Muscle of leg (tissue), 11 donors: ENCODE measurements around the gene RUSF1. TPM values are rescaled to one million over a fixed set of nuclear protein-coding genes. Genes with fewer than 3 reads are reported as not detected.
"Not testable (repeated sequence)": the region's sequence is repeated elsewhere in the genome, so short reads cannot be mapped to it uniquely, and the experiment has no call there.

Experiments
- DNase-seq: peaks from one replicate; pipeline ENCODE4 v3.0.0; 2013
- H3K27ac ChIP-seq: one replicate; pipeline ENCODE4 v1.5.1; 2013; ENCODE audit warnings: mild to moderate bottlenecking, low read length, control low read depth
- H3K27me3 ChIP-seq: one replicate; pipeline ENCODE4 v1.6.1; 2013; ENCODE audit warnings: low read length; ENCODE audit not compliant: control insufficient read depth, insufficient read depth
- H3K36me3 ChIP-seq: one replicate; pipeline ENCODE4 v1.6.1; 2013; ENCODE audit warnings: low read length; ENCODE audit not compliant: control insufficient read depth, insufficient read depth
- H3K4me1 ChIP-seq: one replicate; pipeline ENCODE4 v1.6.1; 2013; ENCODE audit warnings: low read length; ENCODE audit not compliant: control insufficient read depth, insufficient read depth
- H3K4me3 ChIP-seq: one replicate; pipeline ENCODE4 v1.5.1; 2013; ENCODE audit warnings: low read length, control low read depth
- H3K9me3 ChIP-seq: replicated peaks from 2 replicates; pipeline ENCODE4 v1.6.1; 2013; ENCODE audit warnings: low read depth, low read length; ENCODE audit not compliant: control insufficient read depth
- whole genome bisulfite sequencing: methylation state at CpG from one replicate; pipeline ENCODE4 v1.1.5; 2013; ENCODE audit warnings: missing lambda C conversion rate; ENCODE audit not compliant: insufficient coverage; 5-methylcytosine and 5-hydroxymethylcytosine counted together
- polyA plus RNA-seq, 8 donors: library from polyadenylated mRNA; unstranded; fragments of 120-200 nt; gene quantifications; one replicate each; pipeline versions ENCODE4 v1.2.1 to v1.2.3, GENCODE V29; 2013; ENCODE audit warnings: inconsistent platforms in 1 of 8, low replicate concordance in 1 of 8; ENCODE audit not compliant: insufficient read length in 8 of 8, insufficient read depth in 1 of 8
- total RNA-seq: library from RNA; stranded (reverse); fragments of 120-200 nt; gene quantifications from one replicate; pipeline ENCODE4 v1.2.4, GENCODE V29; 2013

The RUSF1 gene
- total and polyA plus RNA-seq, 9 donors, result 34.7 to 57.8 (median 49.4) TPM

- no peaks in the 10 kb centered on the region for H3K9me3 ChIP-seq
- WGBS, result 60% methylated on average over 1 of the region's 2 CpGs
- no peak overlapping the region for H3K4me3 ChIP-seq
- peaks cover 14% of the 10 kb centered on the region for H3K4me1 ChIP-seq
- no peak for DNase-seq
- H3K27ac ChIP-seq, result no peak overlapping the region
- peaks cover 49% of the 10 kb centered on the region for H3K27me3 ChIP-seq
- H3K36me3 ChIP-seq, result no peaks in the 10 kb centered on the region
These were observed 23.9 kb upstream of the RUSF1 start for GRCh38 chr16:31532120-31532519.

GRCh38 chr16:31531096-31531495 is 22.9 kb upstream of the RUSF1 start:
- Histone ChIP-seq H3K27ac (no peak overlapping the region), H3K4me3 (no peak overlapping the region), H3K36me3 (no peaks in the 10 kb centered on the region), H3K9me3 (no peaks in the 10 kb centered on the region), H3K27me3 (peaks cover 42% of the 10 kb centered on the region), H3K4me1 (peaks cover 14% of the 10 kb centered on the region)
- 100% methylated on average over 1 of the region's 1 CpG for WGBS
- no peak for DNase-seq

DNA sequence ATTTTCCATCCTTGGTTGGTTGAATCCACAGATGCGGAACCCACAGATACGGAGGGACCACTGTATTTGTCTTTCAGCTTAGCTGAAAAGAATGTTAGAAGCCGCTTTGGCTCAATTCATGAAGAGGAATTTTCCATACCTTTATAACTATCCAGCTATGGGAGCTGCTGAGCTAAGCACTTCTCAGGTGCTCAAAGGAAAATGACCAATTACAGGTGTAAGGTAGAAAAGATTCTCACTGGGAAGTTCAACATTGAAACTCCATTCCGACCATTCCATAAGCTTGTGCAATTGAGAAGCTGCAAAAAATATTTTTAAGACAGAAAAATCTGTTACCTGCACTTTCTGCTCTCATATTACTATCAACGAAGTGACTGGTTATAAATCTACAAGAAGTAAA is 22.2 kb upstream of the RUSF1 start:
- Histone ChIP-seq H3K27me3 (peaks cover 37% of the 10 kb centered on the region), H3K36me3 (no peaks in the 10 kb centered on the region), H3K9me3 (no peaks in the 10 kb centered on the region), H3K4me1 (peaks cover 14% of the 10 kb centered on the region), H3K4me3 (no peak overlapping the region), H3K27ac (no peak overlapping the region)
- WGBS, result no CpG with 5 or more reads among the region's 5 CpGs
- no peak for DNase-seq

DNA sequence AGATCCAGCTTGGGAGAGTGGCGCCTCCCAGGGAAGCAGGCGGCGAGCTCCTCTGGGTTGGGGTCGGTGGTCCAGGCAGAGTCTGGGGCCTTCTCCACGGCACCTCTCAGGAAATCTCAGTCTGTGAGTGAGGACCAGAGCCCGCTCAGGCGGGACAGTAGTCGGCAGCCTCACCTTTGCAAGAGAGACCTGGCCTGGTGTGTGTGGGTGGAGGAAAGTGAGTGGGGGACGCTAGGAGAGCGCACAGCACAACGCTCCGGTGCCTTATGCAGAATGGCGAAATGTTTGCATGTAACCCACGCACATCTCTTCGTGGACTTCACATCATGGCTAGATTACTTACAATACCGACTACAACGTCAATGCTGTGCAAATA is 21.7 kb upstream of the RUSF1 start:
- DNase-seq, result no peak
- 0% methylated on average over 6 of the region's 17 CpGs for WGBS
- H3K36me3 ChIP-seq, result no peaks in the 10 kb centered on the region
- H3K27ac ChIP-seq, result no peak overlapping the region
- H3K4me3 ChIP-seq, result peak overlapping the region; percentile 29
- peaks cover 14% of the 10 kb centered on the region for H3K4me1 ChIP-seq
- H3K9me3 ChIP-seq, result no peaks in the 10 kb centered on the region
- H3K27me3 ChIP-seq, result peaks cover 37% of the 10 kb centered on the region

- 0% methylated on average over 18 of the region's 52 CpGs for WGBS
- H3K27me3 ChIP-seq, result peaks cover 35% of the 10 kb centered on the region
- H3K4me3 ChIP-seq, result peak overlapping the region; percentile 29
- H3K27ac ChIP-seq, result no peak overlapping the region
- no peaks in the 10 kb centered on the region for H3K9me3 ChIP-seq
- DNase-seq, result peak; percentile 41
- H3K4me1 ChIP-seq, result peaks cover 14% of the 10 kb centered on the region
- no peaks in the 10 kb centered on the region for H3K36me3 ChIP-seq
These were observed 21.1 kb upstream of the RUSF1 start for GRCh38 chr16:31529108-31529936.

- H3K4me1 ChIP-seq, result peaks cover 14% of the 10 kb centered on the region
- WGBS, result 19% methylated on average over 7 of the region's 11 CpGs
- H3K9me3 ChIP-seq, result no peaks in the 10 kb centered on the region
- H3K4me3 ChIP-seq, result peak overlapping the region; percentile 27
- no peaks in the 10 kb centered on the region for H3K36me3 ChIP-seq
- peak; percentile 32 for DNase-seq
- no peak overlapping the region for H3K27ac ChIP-seq
- H3K27me3 ChIP-seq, result peaks cover 35% of the 10 kb centered on the region
These were observed 20.4 kb upstream of the RUSF1 start for GRCh38 chr16:31528523-31529107.

- Histone ChIP-seq H3K4me1 (peaks cover 14% of the 10 kb centered on the region), H3K4me3 (no peak within 1 kb of the TSS), H3K27me3 (peaks cover 35% of the 10 kb centered on the region), H3K9me3 (no peaks in the 10 kb centered on the region), H3K36me3 (no peaks in the 10 kb centered on the region), H3K27ac (no peak within 1 kb of the TSS)
- 53% methylated on average over 3 of the region's 6 CpGs for WGBS
- no peak for DNase-seq
These were observed 19.6 kb upstream of the RUSF1 start, which contains the start of gene AHSP for GRCh38 chr16:31527734-31528274. Gene AHSP, plus strand, starts transcription at chr16:31527900. Its CDS starts 240 bp downstream, at chr16:31528140.

GRCh38 chr16:31525113-31525512 is 16.9 kb upstream of the RUSF1 start:
- WGBS, result 87% methylated on average over 3 of the region's 3 CpGs
- Histone ChIP-seq H3K27ac (no peak overlapping the region), H3K36me3 (no peaks in the 10 kb centered on the region), H3K4me3 (no peak overlapping the region), H3K4me1 (peaks cover 14% of the 10 kb centered on the region), H3K27me3 (peaks cover 25% of the 10 kb centered on the region), H3K9me3 (no peaks in the 10 kb centered on the region)
- no peak for DNase-seq

- no CpG with 5 or more reads among the region's 6 CpGs for WGBS
- H3K4me3 ChIP-seq, H3K27ac ChIP-seq, H3K36me3 ChIP-seq, DNase-seq, H3K9me3 ChIP-seq, H3K4me1 ChIP-seq: not testable (repeated sequence)
- H3K27me3 ChIP-seq, result peaks cover 14% of the 10 kb centered on the region
These were observed 15.6 kb upstream of the RUSF1 start for GRCh38 chr16:31523768-31524167.

- 100% methylated on average over 1 of the region's 6 CpGs for WGBS
- Histone ChIP-seq H3K27ac (no peak overlapping the region), H3K36me3 (no peaks in the 10 kb centered on the region), H3K4me3 (no peak overlapping the region), H3K9me3 (no peaks in the 10 kb centered on the region), H3K27me3 (no peaks in the 10 kb centered on the region), H3K4me1 (no peaks in the 10 kb centered on the region)
- no peak for DNase-seq
These were observed 13.9 kb upstream of the RUSF1 start for GRCh38 chr16:31522071-31522470.
